WTC11 (cell line): ENCODE data around the gene NUDCD3. TPM values are rescaled to one million over a fixed set of nuclear protein-coding genes. Genes with fewer than 3 reads are reported as not detected.

ENCODE experiments used
- ATAC-seq: fragments of 200-7000 bp; cut with Tn5 transposase; 2 replicates; pipeline ENCODE4 v1.10.0; 2021; ENCODE audit warnings: mild to moderate bottlenecking, moderate library complexity
- CTCF ChIA-PET: fragments of 300-600 bp; sonication (Branson Sonifier 250); formaldehyde crosslinking; loops from one replicate; lab custom pipeline; 2021; ENCODE audit warnings: antibody characterized with exemption; lab: Charles Lee
- POLR2A ChIA-PET: fragments of 350-600 bp; sonication (Branson Sonifier 250); formaldehyde crosslinking; loops from one replicate; lab custom pipeline; 2021; ENCODE audit warnings: antibody characterized with exemption; lab: Charles Lee
- DNase-seq: peaks from one replicate; pipeline ENCODE4 v3.0.0; 2021; ENCODE audit warnings: low spot score
- H3K27ac Mint-ChIP-seq: 2 replicates; pipeline ENCODE4 v1.8.0; 2021; ENCODE audit warnings: mixed read lengths
- H3K27me3 Mint-ChIP-seq: 2 replicates; pipeline ENCODE4 v1.8.0; 2021; ENCODE audit warnings: low read depth, mild to moderate bottlenecking, moderate library complexity, mixed read lengths
- H3K36me3 Mint-ChIP-seq: 2 replicates; pipeline ENCODE4 v1.8.0; 2021; ENCODE audit warnings: mixed read lengths
- H3K4me1 Mint-ChIP-seq: 2 replicates; pipeline ENCODE4 v1.8.0; 2022; ENCODE audit warnings: mixed read lengths
- H3K4me3 Mint-ChIP-seq: 2 replicates; pipeline ENCODE4 v1.8.0; 2021; ENCODE audit warnings: mild to moderate bottlenecking, moderate library complexity, mixed read lengths
- H3K9me3 Mint-ChIP-seq: 2 replicates; pipeline ENCODE4 v1.8.0; 2021; ENCODE audit warnings: mixed read lengths
- ARID4B ChIP-seq: sonication (generic); formaldehyde crosslinking; IDR thresholded peaks from 2 replicates; pipeline ENCODE4 v1.8.0; 2023; ENCODE audit warnings: missing genetic modification reagents, mild to moderate bottlenecking, borderline replicate concordance
- CBFB ChIP-seq: sonication (generic); formaldehyde crosslinking; IDR thresholded peaks from 2 replicates; pipeline ENCODE4 v1.8.1; 2022; ENCODE audit warnings: mild to moderate bottlenecking, low read depth, missing genetic modification reagents
- E2F5 ChIP-seq: sonication (generic); formaldehyde crosslinking; IDR thresholded peaks from 2 replicates; pipeline ENCODE4 v1.8.1; 2022; ENCODE audit warnings: mild to moderate bottlenecking, moderate library complexity, missing genetic modification reagents
- ESRRA ChIP-seq: sonication (generic); formaldehyde crosslinking; IDR thresholded peaks from 2 replicates; pipeline ENCODE4 v1.8.1; 2022; ENCODE audit warnings: mild to moderate bottlenecking, missing genetic modification reagents, borderline replicate concordance
- ETV6 ChIP-seq: sonication (generic); formaldehyde crosslinking; IDR thresholded peaks from 2 replicates; pipeline ENCODE4 v1.8.1; 2022; ENCODE audit warnings: mild to moderate bottlenecking, missing genetic modification reagents
- GTF2I ChIP-seq: fragments of 250-450 bp; sonication (Bioruptor Pico); conservative IDR thresholded peaks from 2 replicates; pipeline ENCODE4 v1.4.0; 2021; ENCODE audit warnings: mild to moderate bottlenecking
- MXD4 ChIP-seq: fragments of 250-450 bp; sonication (Bioruptor Pico); IDR thresholded peaks from 2 replicates; pipeline ENCODE4 v1.8.0; 2021; ENCODE audit warnings: mild to moderate bottlenecking, moderate library complexity, borderline replicate concordance
- PREB ChIP-seq: sonication (generic); formaldehyde crosslinking; IDR thresholded peaks from 2 replicates; pipeline ENCODE4 v1.8.1; 2022; ENCODE audit warnings: mild to moderate bottlenecking, missing genetic modification reagents, moderate library complexity, borderline replicate concordance
- RORB ChIP-seq: fragments of 250-450 bp; sonication (Bioruptor Pico); IDR thresholded peaks from 2 replicates; pipeline ENCODE4 v1.9.0; 2021; ENCODE audit warnings: mild to moderate bottlenecking
- TCF7 ChIP-seq: sonication (generic); formaldehyde crosslinking; IDR thresholded peaks from 2 replicates; pipeline ENCODE4 v1.8.0; 2022; ENCODE audit warnings: mild to moderate bottlenecking, low read depth, missing genetic modification reagents, moderate library complexity
- USF1 ChIP-seq: sonication (generic); formaldehyde crosslinking; IDR thresholded peaks from 2 replicates; pipeline ENCODE4 v1.8.0; 2022; ENCODE audit warnings: mild to moderate bottlenecking, missing genetic modification reagents
- USF2 ChIP-seq: sonication (generic); formaldehyde crosslinking; IDR thresholded peaks from 2 replicates; pipeline ENCODE4 v1.8.1; 2023; ENCODE audit warnings: mild to moderate bottlenecking, missing genetic modification reagents, moderate library complexity
- ZBTB43 ChIP-seq: sonication (generic); formaldehyde crosslinking; IDR thresholded peaks from 2 replicates; pipeline ENCODE4 v1.8.1; 2023; ENCODE audit warnings: mild to moderate bottlenecking, missing genetic modification reagents
- ZNF121 ChIP-seq: sonication (generic); formaldehyde crosslinking; IDR thresholded peaks from 2 replicates; pipeline ENCODE4 v1.8.0; 2023; ENCODE audit warnings: missing genetic modification reagents
- ZNF532 ChIP-seq: fragments of 250-450 bp; sonication (Bioruptor Pico); IDR thresholded peaks from 2 replicates; pipeline ENCODE4 v1.9.0; 2021; ENCODE audit warnings: mild to moderate bottlenecking, borderline replicate concordance
- ZNF671 ChIP-seq: fragments of 250-450 bp; sonication (Bioruptor Pico); IDR thresholded peaks from 2 replicates; pipeline ENCODE4 v1.8.0; 2021; ENCODE audit warnings: mild to moderate bottlenecking
- total RNA-seq: library from RNA; stranded (reverse); gene quantifications from 3 replicates; pipeline ENCODE4 v1.2.3, GENCODE V29; 2021

NUDCD3 gene
- total RNA-seq, 1 experiment from 2014 or later, result 71.8 TPM

GRCh38 chr7:44441079-44441478, 49.4 kb downstream of the NUDCD3 start (continued):
- no peak for TF ChIP-seq TCF7 (CRISPR knock-in tag)

GRCh38 chr7:44440577-44441078, 49.8 kb downstream of the NUDCD3 start:
- no peaks in the 10 kb centered on the region for H3K4me1 Mint-ChIP-seq
- DNase-seq (no peak), ATAC-seq (no peak)
- POLR2A ChIA-PET, result no interaction called here
- H3K36me3 Mint-ChIP-seq, result peaks cover 9% of the 10 kb centered on the region
- H3K27ac Mint-ChIP-seq, result no peak overlapping the region
- H3K9me3 Mint-ChIP-seq, result no peaks in the 10 kb centered on the region
- CTCF ChIA-PET, result no interaction called here
- TF ChIP-seq ZNF121 (CRISPR knock-in tag), result no peak
- no peak for TF ChIP-seq ZNF671 (CRISPR knock-in tag)
- no peak for TF ChIP-seq ZNF532 (CRISPR knock-in tag)
- no peak for TF ChIP-seq USF2
- no peak for TF ChIP-seq USF1 (CRISPR knock-in tag)
- no peak for TF ChIP-seq GTF2I (CRISPR knock-in tag)
- no peak for TF ChIP-seq RORB (CRISPR knock-in tag)
- TF ChIP-seq ESRRA (CRISPR knock-in tag), result no peak
- TF ChIP-seq ARID4B, result no peak
- no peak for TF ChIP-seq PREB (CRISPR knock-in tag)
- TF ChIP-seq ZBTB43, result no peak
- no peak for TF ChIP-seq ETV6 (CRISPR knock-in tag)
- no peak for TF ChIP-seq MXD4 (CRISPR knock-in tag)
- no peak for TF ChIP-seq E2F5 (CRISPR knock-in tag)
- no peak for TF ChIP-seq CBFB (CRISPR knock-in tag)
- no peaks in the 10 kb centered on the region for H3K27me3 Mint-ChIP-seq
- H3K4me3 Mint-ChIP-seq, result no peak overlapping the region
